HCT116 (cell line): ENCODE results near the gene PTGDS. TPM values are rescaled to one million over a fixed set of nuclear protein-coding genes. Genes with fewer than 3 reads are reported as not detected.

ENCODE experiments used
- ATAC-seq: fragments of 200-7000 bp; cut with Tn5 transposase; 2 replicates; pipeline ENCODE4 v1.9.1; 2020; ENCODE audit warnings: mild to moderate bottlenecking, moderate library complexity
- BruUV-seq: library from RNA; stranded (reverse); fragments of 400-500 nt; replicated peaks from 2 replicates; lab custom pipeline; 2021; lab: Mats Ljungman, UMichigan
- CTCF ChIA-PET: fragments of 300-600 bp; sonication (Branson Sonifier 250); formaldehyde crosslinking; loops from one replicate; lab custom pipeline; 2021; ENCODE audit warnings: antibody characterized with exemption; lab: Charles Lee
- POLR2A ChIA-PET: fragments of 300-600, 350-600 bp; sonication (Branson Sonifier 250); formaldehyde crosslinking; loops from one replicate; lab custom pipeline; 2021; ENCODE audit warnings: antibody characterized with exemption; lab: Charles Lee
- RAD21 ChIA-PET, 2 experiments: fragments of 300-600 bp; sonication (Branson Sonifier 250); formaldehyde crosslinking; loops; one replicate each; lab custom pipeline; 2023; ENCODE audit warnings: low total read pairs in 2 of 2; ENCODE audit not compliant: uncharacterized antibody in 2 of 2, unreplicated experiment in 2 of 2, low non-redundant PET in 1 of 2; lab: Charles Lee
- DNase-seq: peaks from one replicate; pipeline ENCODE4 v3.0.0-alpha.2; 2010; ENCODE audit warnings: low read depth, low spot score
- H2AFZ ChIP-seq: fragments of 200-600 bp; shearing (Covaris generic), sonication (generic); 2 replicates; pipeline ENCODE4 v1.6.1; 2017; ENCODE audit warnings: low read depth, mixed run types, mixed read lengths, antibody characterized with exemption, low read length; ENCODE audit not compliant: poor library complexity, severe bottlenecking
- H3K27ac ChIP-seq: 2 replicates; pipeline ENCODE4 v1.5.1; 2012; ENCODE audit warnings: low read depth, low read length
- H3K27me3 ChIP-seq: fragments of 200-600 bp; sonication (generic); 2 replicates; pipeline ENCODE4 v1.6.1; 2016; ENCODE audit warnings: mixed run types, low read length, mixed read lengths; ENCODE audit not compliant: insufficient read depth
- H3K36me3 ChIP-seq, 2 experiments: fragments of 200-500 bp in 1 of 2; fragments of 200-600 bp in 1 of 2; sonication (Bioruptor generic) in 1 of 2; sonication (generic) in 1 of 2; 2 replicates each; pipeline versions ENCODE4 v1.5.1 to v1.6.1; 2014 to 2016; ENCODE audit warnings: low read length in 2 of 2, inconsistent platforms in 1 of 2, mixed read lengths in 1 of 2, mixed run types in 1 of 2; ENCODE audit not compliant: insufficient read depth in 2 of 2, control insufficient read depth in 1 of 2
- H3K4me1 ChIP-seq, 2 experiments: fragments of 200-600 bp in 1 of 2; sonication (generic) in 1 of 2; 2 replicates each; pipeline versions ENCODE4 v1.5.1 to v1.6.1; 2012 to 2017; ENCODE audit warnings: low read length in 2 of 2, inconsistent platforms in 1 of 2, mild to moderate bottlenecking in 1 of 2, mixed read lengths in 1 of 2, mixed run types in 1 of 2, moderate library complexity in 1 of 2; ENCODE audit not compliant: insufficient read depth in 2 of 2, control insufficient read depth in 1 of 2
- H3K4me2 ChIP-seq: fragments of 200-600 bp; sonication (generic); 2 replicates; pipeline ENCODE4 v1.6.1; 2017; ENCODE audit warnings: mixed run types, low read length, mixed read lengths
- H3K4me3 ChIP-seq, 2 experiments: fragments of 200-600 bp in 1 of 2; sonication (generic) in 1 of 2; replicated peaks in 1 of 2; 2 replicates each; pipeline ENCODE4 v1.5.1; 2011 to 2016; ENCODE audit warnings: low read length in 2 of 2, control low read depth in 1 of 2, low read depth in 1 of 2, mild to moderate bottlenecking in 1 of 2, mixed read lengths in 1 of 2, mixed run types in 1 of 2
- H3K79me2 ChIP-seq: fragments of 200-600 bp; sonication (generic); 2 replicates; pipeline ENCODE4 v1.6.1; 2017; ENCODE audit warnings: mild to moderate bottlenecking, mixed run types, low read length, moderate library complexity, mixed read lengths; ENCODE audit not compliant: insufficient read depth
- H3K9ac ChIP-seq: fragments of 200-600 bp; sonication (generic); 2 replicates; pipeline ENCODE4 v1.6.1; 2016; ENCODE audit warnings: low read length, mixed read lengths
- H3K9me2 ChIP-seq: fragments of 200-600 bp; sonication (generic), shearing (Covaris generic); 2 replicates; pipeline ENCODE4 v1.6.1; 2017; ENCODE audit warnings: mixed run types, mild to moderate bottlenecking, moderate library complexity; ENCODE audit not compliant: insufficient read depth
- H3K9me3 ChIP-seq, 2 experiments: fragments of 200-500 bp in 1 of 2; fragments of 200-600 bp in 1 of 2; sonication (Bioruptor generic) in 1 of 2; sonication (generic) in 1 of 2; 2 replicates each; pipeline ENCODE4 v1.6.1; 2014 to 2017; ENCODE audit warnings: low read length in 2 of 2, mixed read lengths in 2 of 2, inconsistent platforms in 1 of 2, low read depth in 1 of 2, mild to moderate bottlenecking in 1 of 2, mixed run types in 1 of 2, moderate library complexity in 1 of 2; ENCODE audit not compliant: control insufficient read depth in 1 of 2, insufficient read depth in 1 of 2
- H4K20me1 ChIP-seq: fragments of 200-600 bp; sonication (generic), shearing (Covaris generic); 2 replicates; pipeline ENCODE4 v1.6.1; 2017; ENCODE audit warnings: mixed run types, mild to moderate bottlenecking, moderate library complexity; ENCODE audit not compliant: insufficient read depth
- ATF3 ChIP-seq: IDR thresholded peaks from 2 replicates; pipeline ENCODE4 v1.6.1; 2012
- CBX3 ChIP-seq: IDR thresholded peaks from 2 replicates; pipeline ENCODE4 v1.6.1; 2012; ENCODE audit warnings: low read depth
- CTCF ChIP-seq, 3 experiments: fragments of 200-600 bp in 1 of 3; sonication (generic) in 1 of 3; IDR thresholded peaks in 2 of 3; conservative IDR thresholded peaks in 1 of 3; 2 replicates each; pipeline ENCODE4 v1.5.1; 2012 to 2017; ENCODE audit warnings: low read depth in 2 of 3, low read length in 2 of 3, antibody characterized with exemption in 1 of 3, borderline replicate concordance in 1 of 3, control low read depth in 1 of 3, mild to moderate bottlenecking in 1 of 3, mixed read lengths in 1 of 3, mixed run types in 1 of 3, moderate library complexity in 1 of 3; ENCODE audit not compliant: insufficient read depth in 1 of 3
- EZH2 ChIP-seq: fragments of 200-600 bp; sonication (generic); IDR thresholded peaks from 2 replicates; pipeline ENCODE4 v1.6.1; 2017; ENCODE audit warnings: antibody characterized with exemption, mixed run types
- EZH2phosphoT487 ChIP-seq: fragments of 200-600 bp; IDR thresholded peaks from 2 replicates; pipeline ENCODE4 v1.6.1; 2018; ENCODE audit warnings: antibody characterized with exemption, borderline replicate concordance
- FOSL1 ChIP-seq: IDR thresholded peaks from 2 replicates; pipeline ENCODE4 v1.6.1; 2012; ENCODE audit warnings: low read depth
- JUND ChIP-seq: IDR thresholded peaks from 2 replicates; pipeline ENCODE4 v1.6.1; 2012
- MAX ChIP-seq: IDR thresholded peaks from 2 replicates; pipeline ENCODE4 v1.6.1; 2012
- POLR2A ChIP-seq: IDR thresholded peaks from 2 replicates; pipeline ENCODE4 v1.7.0; 2011; ENCODE audit warnings: borderline replicate concordance; ENCODE audit not compliant: insufficient read depth, insufficient read length; ENCODE audit errors: extremely low read depth
- RAD21 ChIP-seq: IDR thresholded peaks from 2 replicates; pipeline ENCODE4 v1.6.1; 2012; ENCODE audit warnings: low read depth, mild to moderate bottlenecking
- REST ChIP-seq: IDR thresholded peaks from 2 replicates; pipeline ENCODE4 v1.6.1; 2012; ENCODE audit warnings: low read depth
- SP1 ChIP-seq: IDR thresholded peaks from 2 replicates; pipeline ENCODE4 v1.6.1; 2012; ENCODE audit warnings: low read depth
- YY1 ChIP-seq: IDR thresholded peaks from 2 replicates; pipeline ENCODE4 v1.6.1; 2011; ENCODE audit warnings: low read length, low read depth, moderate library complexity, mild to moderate bottlenecking; ENCODE audit not compliant: insufficient replicate concordance; ENCODE audit errors: extremely low read depth
- ZBTB33 ChIP-seq: IDR thresholded peaks from 2 replicates; pipeline ENCODE4 v1.6.1; 2011; ENCODE audit warnings: mild to moderate bottlenecking, low read length, moderate library complexity; ENCODE audit not compliant: insufficient replicate concordance; ENCODE audit errors: extremely low read depth
- intact Hi-C: fragments of 100-400 bp; cut with micrococcal nuclease; formaldehyde crosslinking; loops from 2 replicates; pipeline ENCODE4 v1.10.0; 2022
- total RNA-seq: library from RNA; stranded (reverse); gene quantifications from one replicate; pipeline ENCODE4 v1.2.1, GENCODE V29; 2021; ENCODE audit not compliant: unreplicated experiment

PTGDS gene
- total RNA-seq, 1 experiment from 2014 or later, result 3.1 TPM

GRCh38 chr9:136957461-136957860 lies 19.8 kb upstream of the PTGDS start:
- Histone ChIP-seq H3K27me3 (no peaks in the 10 kb centered on the region), H3K79me2 (no peaks in the 10 kb centered on the region), H3K9me3 (no peaks in the 10 kb centered on the region), H3K36me3 (no peaks in the 10 kb centered on the region), H3K4me2 (no peak overlapping the region), H3K4me1 (no peaks in the 10 kb centered on the region)
- CTCF ChIA-PET, result no interaction called here
- no peak for TF ChIP-seq CTCF (IDR thresholded peaks at IDR 0.05 in 2 of 3, conservative IDR thresholded peaks at IDR 0.05 in 1 of 3; ENCODE audit: borderline replicate concordance in 1 of 3, insufficient read depth in 1 of 3, low read depth in 2 of 3, low read length in 2 of 3)
- TF ChIP-seq EZH2, result no peak
- TF ChIP-seq ATF3, result no peak
- TF ChIP-seq FOSL1, result no peak
- no peak for TF ChIP-seq ZBTB33
- no peak for TF ChIP-seq RAD21
- no peak for TF ChIP-seq SP1
- no peak for TF ChIP-seq CBX3
- no peak for TF ChIP-seq EZH2phosphoT487
- TF ChIP-seq JUND, result no peak
- no peak for TF ChIP-seq POLR2A
- no peak for TF ChIP-seq YY1
- TF ChIP-seq REST, result no peak
- no peak for TF ChIP-seq MAX
- TF ChIP-seq, all 23 proteins: peak for 0
- H3K9ac ChIP-seq, result no peak overlapping the region
- H3K9me2 ChIP-seq, result no peaks in the 10 kb centered on the region
- H4K20me1 ChIP-seq, result no peaks in the 10 kb centered on the region
- no peak for DNase-seq
- no peak overlapping the region for H3K4me3 ChIP-seq
- H3K27ac ChIP-seq, result no peak overlapping the region
- intact Hi-C loops, result no loop called here
- H2AFZ ChIP-seq, result no peak overlapping the region
- POLR2A ChIA-PET, result no interaction called here
- ATAC-seq, result no peak
- BruUV-seq, result no TSS peak
- RAD21 ChIA-PET, result no interaction called here
